Hepatocyte (in vitro differentiated cells): ENCODE data around the gene LENEP. TPM values are rescaled to one million over a fixed set of nuclear protein-coding genes. Genes with fewer than 3 reads are reported as not detected.

Experiments used
- DNase-seq: peaks from one replicate; pipeline ENCODE4 v3.0.0-alpha.2; 2016; ENCODE audit warnings: low spot score
- H2AFZ ChIP-seq: fragments of 200-600 bp; sonication (generic); 2 replicates; pipeline ENCODE4 v1.6.0; 2016; ENCODE audit warnings: antibody characterized with exemption, mild to moderate bottlenecking
- H3K27ac ChIP-seq: fragments of 200-600 bp; sonication (generic); 2 replicates; pipeline ENCODE4 v1.5.1; 2016; ENCODE audit warnings: mild to moderate bottlenecking
- H3K27me3 ChIP-seq: fragments of 200-600 bp; sonication (generic); 2 replicates; pipeline ENCODE4 v1.6.1; 2016
- H3K36me3 ChIP-seq: fragments of 200-600 bp; sonication (generic); replicated peaks from 2 replicates; pipeline ENCODE4 v1.5.1; 2016; ENCODE audit warnings: low read depth; ENCODE audit not compliant: insufficient read depth
- H3K4me1 ChIP-seq: fragments of 200-600 bp; sonication (generic); 2 replicates; pipeline ENCODE4 v1.5.1; 2016; ENCODE audit warnings: mild to moderate bottlenecking, moderate library complexity; ENCODE audit not compliant: insufficient read depth
- H3K4me2 ChIP-seq: fragments of 200-600 bp; sonication (generic); 2 replicates; pipeline ENCODE4 v1.6.0; 2016
- H3K4me3 ChIP-seq: fragments of 200-600 bp; sonication (generic); 2 replicates; pipeline ENCODE4 v1.5.1; 2016; ENCODE audit warnings: mild to moderate bottlenecking
- H3K79me2 ChIP-seq: fragments of 200-600 bp; sonication (generic); 2 replicates; pipeline ENCODE4 v1.6.0; 2017; ENCODE audit warnings: mild to moderate bottlenecking
- H3K9me2 ChIP-seq: fragments of 200-600 bp; sonication (generic); replicated peaks from 2 replicates; pipeline ENCODE4 v1.6.0; 2017; ENCODE audit warnings: mild to moderate bottlenecking; ENCODE audit not compliant: insufficient read depth
- H3K9me3 ChIP-seq: fragments of 200-600 bp; sonication (generic); 2 replicates; pipeline ENCODE4 v1.5.1; 2016; ENCODE audit warnings: low read depth, mild to moderate bottlenecking
- H4K20me1 ChIP-seq: fragments of 200-600 bp; sonication (generic); 2 replicates; pipeline ENCODE4 v1.6.0; 2016; ENCODE audit warnings: mild to moderate bottlenecking; ENCODE audit not compliant: insufficient read depth, poor library complexity, severe bottlenecking
- CTCF ChIP-seq: fragments of 200-600 bp; sonication (generic); IDR thresholded peaks from 2 replicates; pipeline ENCODE4 v1.5.1; 2016; ENCODE audit warnings: antibody characterized with exemption, mild to moderate bottlenecking; ENCODE audit not compliant: poor library complexity
- EZH2 ChIP-seq: fragments of 200-600 bp; sonication (generic); IDR thresholded peaks from 2 replicates; pipeline ENCODE4 v1.6.1; 2016; ENCODE audit warnings: antibody characterized with exemption, mild to moderate bottlenecking, borderline replicate concordance
- EZH2phosphoT487 ChIP-seq: fragments of 200-600 bp; sonication (generic); IDR thresholded peaks from one replicate; pipeline ENCODE4 v1.6.1; 2018; ENCODE audit warnings: antibody characterized with exemption, mild to moderate bottlenecking, low read depth, moderate library complexity; ENCODE audit not compliant: unreplicated experiment, severe bottlenecking
- WGBS: methylation state at CpG from one replicate; pipeline ENCODE4 v1.1.6; 2016; ENCODE audit warnings: low lambda C conversion rate; ENCODE audit errors: missing lambda C conversion rate; 5-methylcytosine and 5-hydroxymethylcytosine counted together
- polyA plus RNA-seq: library from polyadenylated mRNA; unstranded; fragments of >200 nt; fragmentation: Nextera tagmentation; extraction: Ambion mirVana; gene quantifications from 2 replicates; pipeline ENCODE4 v1.2.1, GENCODE V29; 2016
- total RNA-seq: library from RNA; depleted of rRNA; stranded (reverse); fragments of >200 nt; gene quantifications from 2 replicates; pipeline ENCODE4 v1.2.3, GENCODE V29; 2014

Gene LENEP
- total and polyA plus RNA-seq, 2 experiments from 2014 or later = not detected

- H4K20me1 ChIP-seq = peaks cover 6% of the 10 kb centered on the region
- H3K27me3 ChIP-seq = no peaks in the 10 kb centered on the region
- no peak overlapping the region for H3K4me2 ChIP-seq
- no peak overlapping the region for H2AFZ ChIP-seq
- DNase-seq = no peak
- WGBS = 95% methylated on average over 24 of the region's 26 CpGs
- no peak overlapping the region for H3K4me3 ChIP-seq
- peaks cover 12% of the 10 kb centered on the region for H3K79me2 ChIP-seq
- H3K4me1 ChIP-seq = peaks cover 15% of the 10 kb centered on the region
- H3K9me3 ChIP-seq = no peaks in the 10 kb centered on the region
- no peaks in the 10 kb centered on the region for H3K9me2 ChIP-seq
- H3K36me3 ChIP-seq = no peaks in the 10 kb centered on the region
- TF ChIP-seq EZH2 = no peak
- no peak for TF ChIP-seq CTCF
- no peak for TF ChIP-seq EZH2phosphoT487
- H3K27ac ChIP-seq = peak overlapping the region; percentile 96
Measured at GRCh38 chr1:155016231-155016831, 22.9 kb downstream of the LENEP start.

GRCh38 chr1:155017041-155017945 lies 23.9 kb downstream of the LENEP start:
- H3K79me2 ChIP-seq = peaks cover 7% of the 10 kb centered on the region
- peak overlapping the region; percentile 96 for H3K27ac ChIP-seq
- peak overlapping the region; percentile 79 for H3K4me2 ChIP-seq
- 7% methylated on average over 27 of the region's 49 CpGs for WGBS
- peaks cover 14% of the 10 kb centered on the region for H3K4me1 ChIP-seq
- no peak overlapping the region for H2AFZ ChIP-seq
- H3K9me2 ChIP-seq = no peaks in the 10 kb centered on the region
- no peak overlapping the region for H3K4me3 ChIP-seq
- TF ChIP-seq CTCF = peak; percentile 100
- no peak for TF ChIP-seq EZH2phosphoT487
- no peaks in the 10 kb centered on the region for H3K36me3 ChIP-seq
- H3K9me3 ChIP-seq = no peaks in the 10 kb centered on the region
- H4K20me1 ChIP-seq = peaks cover 5% of the 10 kb centered on the region
- peak; percentile 96 for DNase-seq
- no peaks in the 10 kb centered on the region for H3K27me3 ChIP-seq

- no peak for TF ChIP-seq CTCF
- TF ChIP-seq EZH2 = no peak
- TF ChIP-seq EZH2phosphoT487 = no peak
- H3K79me2 ChIP-seq = peaks cover 5% of the 10 kb centered on the region
- WGBS = 91% methylated on average over 6 of the region's 6 CpGs
- H3K4me3 ChIP-seq = no peak overlapping the region
- no peak overlapping the region for H2AFZ ChIP-seq
- no peak for DNase-seq
- H3K27ac ChIP-seq = peak overlapping the region; percentile 96
- no peaks in the 10 kb centered on the region for H3K27me3 ChIP-seq
- peak overlapping the region; percentile 79 for H3K4me2 ChIP-seq
- H3K36me3 ChIP-seq = no peaks in the 10 kb centered on the region
- no peaks in the 10 kb centered on the region for H3K9me2 ChIP-seq
- H3K9me3 ChIP-seq = no peaks in the 10 kb centered on the region
- H4K20me1 ChIP-seq = no peaks in the 10 kb centered on the region
- H3K4me1 ChIP-seq = peaks cover 14% of the 10 kb centered on the region
Measured at GRCh38 chr1:155017946-155018316, 24.5 kb downstream of the LENEP start.
